K562 (cell line): ENCODE measurements around the gene FAM227B. TPM values are rescaled to one million over a fixed set of nuclear protein-coding genes. Genes with fewer than 3 reads are reported as not detected.

Experiments used
- CBFA2T3 ChIP-seq: fragments of 450-650 bp; IDR thresholded peaks from 2 replicates; pipeline ENCODE4 v1.6.1; 2017
- CHD1 ChIP-seq: fragments of 200-600 bp; sonication (generic); IDR thresholded peaks from one replicate; pipeline ENCODE4 v1.6.1; 2012; ENCODE audit warnings: mild to moderate bottlenecking, moderate library complexity, low read length, inconsistent platforms
- HDAC2 ChIP-seq: fragments of 450-650 bp; IDR thresholded peaks from 2 replicates; pipeline ENCODE4 v1.6.1; 2016; ENCODE audit warnings: mild to moderate bottlenecking
- ILK ChIP-seq: fragments of 450-650 bp; IDR thresholded peaks from 2 replicates; pipeline ENCODE4 v1.6.1; 2016; ENCODE audit warnings: missing genetic modification characterization, low read depth, mild to moderate bottlenecking, missing compliant biosample characterization, moderate library complexity, borderline replicate concordance
- JUNB ChIP-seq: fragments of 450-650 bp; formaldehyde crosslinking; conservative IDR thresholded peaks from 2 replicates; pipeline ENCODE4 v1.4.0; 2020; ENCODE audit warnings: mild to moderate bottlenecking
- KAT8 ChIP-seq: fragments of 450-650 bp; IDR thresholded peaks from 2 replicates; pipeline ENCODE4 v1.6.1; 2016; ENCODE audit warnings: low read depth, mild to moderate bottlenecking
- POLR2A ChIP-seq: fragments of 450-650 bp; conservative IDR thresholded peaks from 2 replicates; pipeline ENCODE4 v1.6.1; 2016
- POLR2AphosphoS5 ChIP-seq: IDR thresholded peaks from 2 replicates; pipeline ENCODE4 v1.6.1; 2011; ENCODE audit warnings: mild to moderate bottlenecking, low read depth, low read length, moderate library complexity; ENCODE audit not compliant: control insufficient read depth, insufficient read depth
- SMAD4 ChIP-seq: fragments of 250-450 bp; sonication (Bioruptor Pico); conservative IDR thresholded peaks from 2 replicates; pipeline ENCODE4 v1.8.0; 2021; ENCODE audit warnings: inconsistent platforms, mild to moderate bottlenecking, moderate library complexity
- TAF9B ChIP-seq: fragments of 450-650 bp; IDR thresholded peaks from 2 replicates; pipeline ENCODE4 v1.6.1; 2018; ENCODE audit warnings: mild to moderate bottlenecking; ENCODE audit not compliant: partially characterized antibody
- TGIF2 ChIP-seq: sonication (generic); formaldehyde crosslinking; IDR thresholded peaks from 2 replicates; pipeline ENCODE4 v1.8.1; 2022; ENCODE audit warnings: mild to moderate bottlenecking, missing genetic modification reagents, moderate library complexity
- ZNF311 ChIP-seq: fragments of 250-450 bp; sonication (Bioruptor Pico); IDR thresholded peaks from 2 replicates; pipeline ENCODE4 v1.4.0; 2020; ENCODE audit warnings: mild to moderate bottlenecking, moderate library complexity
- ZNF778 ChIP-seq: fragments of 450-650 bp; formaldehyde crosslinking; IDR thresholded peaks from 2 replicates; pipeline ENCODE4 v1.4.0; 2020; ENCODE audit warnings: mild to moderate bottlenecking, moderate library complexity
- polyA plus RNA-seq, 8 experiments: library from polyadenylated mRNA; depleted of rRNA in 4 of 8; stranded (reverse) in 5 of 8; unstranded in 3 of 8; fragments of >200 nt; fragmentation: Nextera tagmentation in 2 of 8; fragmentation: Illumina TruSeq in 1 of 8; extraction: Ambion mirVana in 2 of 8; extraction: Trizol in 1 of 8; gene quantifications; 2 replicates each; pipeline versions ENCODE4 v1.2.1 to v1.2.3, GENCODE V29; 2011 to 2014; ENCODE audit warnings: inconsistent platforms in 1 of 8, missing spikeins in 1 of 8
- total RNA-seq, 7 experiments: library from RNA; depleted of rRNA in 6 of 7; stranded (reverse); fragments of >200 nt in 6 of 7; fragmentation: Illumina TruSeq in 2 of 7; extraction: Trizol in 2 of 7; gene quantifications; 2 replicates each; pipeline versions ENCODE4 v1.2.1 to v1.2.3, GENCODE V29; 2011 to 2021; ENCODE audit warnings: low replicate concordance in 1 of 7
- TF ChIP-seq, protein P1 (sequence below): fragments of 450-650 bp; conservative IDR thresholded peaks from 2 replicates; pipeline ENCODE4 v1.6.1; 2016; ENCODE audit warnings: missing genetic modification characterization, low read depth, mild to moderate bottlenecking, missing compliant biosample characterization, moderate library complexity
- TF ChIP-seq, protein P2 (sequence below): fragments of 250-450 bp; sonication (Bioruptor Pico); IDR thresholded peaks from 2 replicates; pipeline ENCODE4 v1.6.1; 2021; ENCODE audit warnings: mild to moderate bottlenecking
- TF ChIP-seq, protein P3 (sequence below): sonication (generic); formaldehyde crosslinking; IDR thresholded peaks from 2 replicates; pipeline ENCODE4 v1.8.1; 2022; ENCODE audit warnings: missing genetic modification reagents
- TF ChIP-seq, protein P4 (sequence below): sonication (generic); formaldehyde crosslinking; IDR thresholded peaks from 2 replicates; pipeline ENCODE4 v1.8.1; 2023; ENCODE audit warnings: mild to moderate bottlenecking, missing genetic modification reagents
- TF ChIP-seq, protein P5 (sequence below): fragments of 200-800 bp; sonication (Bioruptor generic); IDR thresholded peaks from 2 replicates; pipeline ENCODE4 v1.6.1; 2017; ENCODE audit warnings: missing genetic modification characterization, missing compliant biosample characterization
- TF ChIP-seq, protein P6 (sequence below): fragments of 450-650 bp; IDR thresholded peaks from 2 replicates; pipeline ENCODE4 v1.6.1; 2017; ENCODE audit warnings: antibody characterized with exemption, mild to moderate bottlenecking

The FAM227B gene
- total and polyA plus RNA-seq, 9 of the 15 experiments (the other 6 are each of a cell fraction or from before 2014, with no cell fraction given), result 5.1 to 12.5 (median 11.2) TPM

DNA sequence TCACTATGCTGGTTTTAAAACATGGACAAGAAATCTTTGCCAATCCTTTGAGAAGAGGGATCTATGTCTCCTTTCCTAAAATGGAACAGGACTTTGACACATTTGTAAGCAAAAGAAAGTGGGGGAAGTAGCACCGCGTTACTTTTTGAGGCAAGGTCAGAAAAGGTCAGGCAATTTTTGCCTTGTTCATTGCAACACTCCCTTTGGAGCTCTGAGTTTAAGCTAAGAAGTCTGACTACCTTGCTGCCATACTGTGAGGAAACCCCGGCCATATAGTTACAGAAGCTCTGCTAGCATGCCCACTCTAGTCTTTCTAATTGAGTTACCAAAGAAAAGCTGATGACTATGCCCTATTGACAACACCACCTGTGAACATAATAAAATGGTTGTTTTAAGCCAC is 1.4 kb downstream of the FAM227B start (continued):
- TF ChIP-seq ZNF311 (no peak), POLR2A (no peak), JUNB (CRISPR knock-in tag) (no peak), ZNF778 (CRISPR knock-in tag) (no peak), TGIF2 (CRISPR knock-in tag) (no peak), HDAC2 (no peak), SMAD4 (0 out of 2 replicates have a peak, but pooled peaks have one; percentile 34), POLR2AphosphoS5 (no peak), TAF9B (no peak), KAT8 (no peak), CHD1 (no peak), CBFA2T3 (no peak), ILK (tag) (no peak)
- TF ChIP-seq, protein P1, sequence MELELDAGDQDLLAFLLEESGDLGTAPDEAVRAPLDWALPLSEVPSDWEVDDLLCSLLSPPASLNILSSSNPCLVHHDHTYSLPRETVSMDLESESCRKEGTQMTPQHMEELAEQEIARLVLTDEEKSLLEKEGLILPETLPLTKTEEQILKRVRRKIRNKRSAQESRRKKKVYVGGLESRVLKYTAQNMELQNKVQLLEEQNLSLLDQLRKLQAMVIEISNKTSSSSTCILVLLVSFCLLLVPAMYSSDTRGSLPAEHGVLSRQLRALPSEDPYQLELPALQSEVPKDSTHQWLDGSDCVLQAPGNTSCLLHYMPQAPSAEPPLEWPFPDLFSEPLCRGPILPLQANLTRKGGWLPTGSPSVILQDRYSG, result 0 out of 2 replicates have a peak, but pooled peaks have one; percentile 19
- TF ChIP-seq, protein P2, sequence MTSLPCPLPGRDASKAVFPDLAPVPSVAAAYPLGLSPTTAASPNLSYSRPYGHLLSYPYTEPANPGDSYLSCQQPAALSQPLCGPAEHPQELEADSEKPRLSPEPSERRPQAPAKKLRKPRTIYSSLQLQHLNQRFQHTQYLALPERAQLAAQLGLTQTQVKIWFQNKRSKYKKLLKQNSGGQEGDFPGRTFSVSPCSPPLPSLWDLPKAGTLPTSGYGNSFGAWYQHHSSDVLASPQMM (CRISPR knock-in tag), result no peak
- TF ChIP-seq, protein P3, sequence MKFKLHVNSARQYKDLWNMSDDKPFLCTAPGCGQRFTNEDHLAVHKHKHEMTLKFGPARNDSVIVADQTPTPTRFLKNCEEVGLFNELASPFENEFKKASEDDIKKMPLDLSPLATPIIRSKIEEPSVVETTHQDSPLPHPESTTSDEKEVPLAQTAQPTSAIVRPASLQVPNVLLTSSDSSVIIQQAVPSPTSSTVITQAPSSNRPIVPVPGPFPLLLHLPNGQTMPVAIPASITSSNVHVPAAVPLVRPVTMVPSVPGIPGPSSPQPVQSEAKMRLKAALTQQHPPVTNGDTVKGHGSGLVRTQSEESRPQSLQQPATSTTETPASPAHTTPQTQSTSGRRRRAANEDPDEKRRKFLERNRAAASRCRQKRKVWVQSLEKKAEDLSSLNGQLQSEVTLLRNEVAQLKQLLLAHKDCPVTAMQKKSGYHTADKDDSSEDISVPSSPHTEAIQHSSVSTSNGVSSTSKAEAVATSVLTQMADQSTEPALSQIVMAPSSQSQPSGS, result no peak
- TF ChIP-seq, protein P4, sequence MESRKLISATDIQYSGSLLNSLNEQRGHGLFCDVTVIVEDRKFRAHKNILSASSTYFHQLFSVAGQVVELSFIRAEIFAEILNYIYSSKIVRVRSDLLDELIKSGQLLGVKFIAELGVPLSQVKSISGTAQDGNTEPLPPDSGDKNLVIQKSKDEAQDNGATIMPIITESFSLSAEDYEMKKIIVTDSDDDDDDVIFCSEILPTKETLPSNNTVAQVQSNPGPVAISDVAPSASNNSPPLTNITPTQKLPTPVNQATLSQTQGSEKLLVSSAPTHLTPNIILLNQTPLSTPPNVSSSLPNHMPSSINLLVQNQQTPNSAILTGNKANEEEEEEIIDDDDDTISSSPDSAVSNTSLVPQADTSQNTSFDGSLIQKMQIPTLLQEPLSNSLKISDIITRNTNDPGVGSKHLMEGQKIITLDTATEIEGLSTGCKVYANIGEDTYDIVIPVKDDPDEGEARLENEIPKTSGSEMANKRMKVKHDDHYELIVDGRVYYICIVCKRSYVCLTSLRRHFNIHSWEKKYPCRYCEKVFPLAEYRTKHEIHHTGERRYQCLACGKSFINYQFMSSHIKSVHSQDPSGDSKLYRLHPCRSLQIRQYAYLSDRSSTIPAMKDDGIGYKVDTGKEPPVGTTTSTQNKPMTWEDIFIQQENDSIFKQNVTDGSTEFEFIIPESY (CRISPR knock-in tag), result no peak
- TF ChIP-seq, protein P5, sequence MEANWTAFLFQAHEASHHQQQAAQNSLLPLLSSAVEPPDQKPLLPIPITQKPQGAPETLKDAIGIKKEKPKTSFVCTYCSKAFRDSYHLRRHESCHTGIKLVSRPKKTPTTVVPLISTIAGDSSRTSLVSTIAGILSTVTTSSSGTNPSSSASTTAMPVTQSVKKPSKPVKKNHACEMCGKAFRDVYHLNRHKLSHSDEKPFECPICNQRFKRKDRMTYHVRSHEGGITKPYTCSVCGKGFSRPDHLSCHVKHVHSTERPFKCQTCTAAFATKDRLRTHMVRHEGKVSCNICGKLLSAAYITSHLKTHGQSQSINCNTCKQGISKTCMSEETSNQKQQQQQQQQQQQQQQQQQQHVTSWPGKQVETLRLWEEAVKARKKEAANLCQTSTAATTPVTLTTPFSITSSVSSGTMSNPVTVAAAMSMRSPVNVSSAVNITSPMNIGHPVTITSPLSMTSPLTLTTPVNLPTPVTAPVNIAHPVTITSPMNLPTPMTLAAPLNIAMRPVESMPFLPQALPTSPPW, result no peak
- TF ChIP-seq, protein P6, sequence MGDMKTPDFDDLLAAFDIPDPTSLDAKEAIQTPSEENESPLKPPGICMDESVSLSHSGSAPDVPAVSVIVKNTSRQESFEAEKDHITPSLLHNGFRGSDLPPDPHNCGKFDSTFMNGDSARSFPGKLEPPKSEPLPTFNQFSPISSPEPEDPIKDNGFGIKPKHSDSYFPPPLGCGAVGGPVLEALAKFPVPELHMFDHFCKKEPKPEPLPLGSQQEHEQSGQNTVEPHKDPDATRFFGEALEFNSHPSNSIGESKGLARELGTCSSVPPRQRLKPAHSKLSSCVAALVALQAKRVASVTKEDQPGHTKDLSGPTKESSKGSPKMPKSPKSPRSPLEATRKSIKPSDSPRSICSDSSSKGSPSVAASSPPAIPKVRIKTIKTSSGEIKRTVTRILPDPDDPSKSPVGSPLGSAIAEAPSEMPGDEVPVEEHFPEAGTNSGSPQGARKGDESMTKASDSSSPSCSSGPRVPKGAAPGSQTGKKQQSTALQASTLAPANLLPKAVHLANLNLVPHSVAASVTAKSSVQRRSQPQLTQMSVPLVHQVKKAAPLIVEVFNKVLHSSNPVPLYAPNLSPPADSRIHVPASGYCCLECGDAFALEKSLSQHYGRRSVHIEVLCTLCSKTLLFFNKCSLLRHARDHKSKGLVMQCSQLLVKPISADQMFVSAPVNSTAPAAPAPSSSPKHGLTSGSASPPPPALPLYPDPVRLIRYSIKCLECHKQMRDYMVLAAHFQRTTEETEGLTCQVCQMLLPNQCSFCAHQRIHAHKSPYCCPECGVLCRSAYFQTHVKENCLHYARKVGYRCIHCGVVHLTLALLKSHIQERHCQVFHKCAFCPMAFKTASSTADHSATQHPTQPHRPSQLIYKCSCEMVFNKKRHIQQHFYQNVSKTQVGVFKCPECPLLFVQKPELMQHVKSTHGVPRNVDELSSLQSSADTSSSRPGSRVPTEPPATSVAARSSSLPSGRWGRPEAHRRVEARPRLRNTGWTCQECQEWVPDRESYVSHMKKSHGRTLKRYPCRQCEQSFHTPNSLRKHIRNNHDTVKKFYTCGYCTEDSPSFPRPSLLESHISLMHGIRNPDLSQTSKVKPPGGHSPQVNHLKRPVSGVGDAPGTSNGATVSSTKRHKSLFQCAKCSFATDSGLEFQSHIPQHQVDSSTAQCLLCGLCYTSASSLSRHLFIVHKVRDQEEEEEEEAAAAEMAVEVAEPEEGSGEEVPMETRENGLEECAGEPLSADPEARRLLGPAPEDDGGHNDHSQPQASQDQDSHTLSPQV, result peak; percentile 65
